HG03575 (cell line): ENCODE measurements around the gene SLC44A3.

Experiments
- ATAC-seq: cut with Tn5 transposase; IDR thresholded peaks from one replicate; pipeline ENCODE4 v1.9.1; 2021; ENCODE audit not compliant: unreplicated experiment, insufficient number of reproducible peaks, low FRiP score; ENCODE audit errors: extremely low read depth

SLC44A3 gene

DNA sequence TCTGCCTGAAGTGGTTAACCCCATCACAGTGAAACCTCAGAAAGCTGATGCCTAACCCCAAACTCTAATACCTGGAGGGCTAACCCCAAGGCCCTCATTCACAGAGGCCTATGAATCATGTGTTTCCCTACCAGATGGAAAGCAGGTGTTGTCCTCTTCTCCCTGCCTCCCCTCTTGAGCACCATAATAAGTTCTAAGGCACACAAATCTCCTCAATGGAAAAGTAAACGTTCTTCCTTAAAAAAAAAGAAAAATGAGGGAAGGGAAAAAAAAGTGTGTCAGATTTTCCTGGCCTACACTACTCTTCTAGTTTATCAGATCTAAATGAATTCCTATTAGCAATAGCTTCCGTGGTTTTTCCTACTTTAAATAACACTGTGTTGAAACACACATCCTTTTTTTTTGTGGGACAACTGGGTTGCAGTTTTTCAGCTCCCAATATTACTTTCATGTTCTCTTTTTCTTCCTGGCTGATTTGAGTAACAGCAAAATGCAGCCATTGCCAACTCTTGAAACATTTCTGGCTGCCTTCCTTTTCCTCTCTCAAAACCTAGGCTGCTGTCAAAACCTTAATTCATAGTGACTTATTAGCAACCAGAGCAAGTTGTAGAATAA is 43.2 kb downstream of the SLC44A3 start:
- no peak for ATAC-seq

DNA sequence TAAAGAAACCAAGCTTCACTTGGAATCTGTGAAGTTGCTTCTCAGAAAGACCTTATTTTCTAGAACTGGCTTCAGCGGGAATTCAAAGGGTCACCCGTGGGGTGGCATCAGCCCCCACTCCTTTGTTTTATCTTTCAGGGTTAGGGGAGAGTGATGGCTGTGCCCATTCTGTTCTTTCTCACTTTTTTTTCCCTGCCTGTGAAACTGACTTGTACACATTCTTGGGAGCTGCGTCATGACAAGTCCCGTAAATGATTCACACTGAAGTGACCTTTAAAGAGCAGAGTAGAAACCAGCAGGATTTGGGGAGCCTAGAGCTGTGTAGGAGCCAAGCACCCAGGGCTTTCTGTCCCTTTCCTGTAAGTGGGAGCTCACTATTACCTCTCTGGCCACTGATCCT is 43.8 kb downstream of the SLC44A3 start:
- ATAC-seq = no peak

DNA sequence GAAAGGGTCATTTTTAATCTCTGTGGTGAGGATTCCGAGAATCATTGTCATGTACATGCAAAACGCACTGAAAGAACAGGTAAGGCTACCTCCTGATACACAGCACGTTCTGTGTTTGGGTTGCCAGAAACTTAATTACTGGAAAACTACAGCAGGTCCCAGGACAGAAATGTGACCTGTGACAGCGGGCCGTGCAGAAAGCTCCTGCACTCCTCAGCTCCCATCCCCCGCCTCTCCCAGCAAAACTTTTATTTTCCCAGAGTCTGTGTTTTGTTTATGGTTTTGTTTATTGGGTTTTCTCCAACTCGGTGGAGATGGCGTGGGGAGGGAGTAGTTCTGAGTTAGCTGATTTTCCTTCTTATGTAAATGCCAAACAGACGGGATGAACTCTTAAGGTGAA is 44.7 kb downstream of the SLC44A3 start:
- no peak for ATAC-seq

DNA sequence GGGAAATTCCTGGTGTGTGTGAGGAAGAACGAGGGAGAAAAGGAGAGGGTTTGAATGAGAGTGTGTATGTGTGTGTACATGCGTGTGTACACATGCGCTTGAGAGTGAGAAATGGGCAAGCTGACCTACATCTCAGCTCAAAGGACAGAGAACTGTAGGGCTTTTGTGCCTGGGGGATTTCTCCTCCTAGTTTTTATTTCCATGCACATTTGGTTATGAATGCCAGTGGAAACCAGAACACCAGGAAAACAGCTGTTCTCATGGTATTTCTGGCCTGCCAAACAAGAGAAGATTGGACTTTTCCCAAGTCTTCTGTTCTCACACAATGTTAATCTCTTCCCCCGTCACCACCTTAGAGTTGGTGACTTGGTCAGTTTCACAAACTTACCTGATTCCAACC is 45.2 kb downstream of the SLC44A3 start:
- ATAC-seq = no peak

DNA sequence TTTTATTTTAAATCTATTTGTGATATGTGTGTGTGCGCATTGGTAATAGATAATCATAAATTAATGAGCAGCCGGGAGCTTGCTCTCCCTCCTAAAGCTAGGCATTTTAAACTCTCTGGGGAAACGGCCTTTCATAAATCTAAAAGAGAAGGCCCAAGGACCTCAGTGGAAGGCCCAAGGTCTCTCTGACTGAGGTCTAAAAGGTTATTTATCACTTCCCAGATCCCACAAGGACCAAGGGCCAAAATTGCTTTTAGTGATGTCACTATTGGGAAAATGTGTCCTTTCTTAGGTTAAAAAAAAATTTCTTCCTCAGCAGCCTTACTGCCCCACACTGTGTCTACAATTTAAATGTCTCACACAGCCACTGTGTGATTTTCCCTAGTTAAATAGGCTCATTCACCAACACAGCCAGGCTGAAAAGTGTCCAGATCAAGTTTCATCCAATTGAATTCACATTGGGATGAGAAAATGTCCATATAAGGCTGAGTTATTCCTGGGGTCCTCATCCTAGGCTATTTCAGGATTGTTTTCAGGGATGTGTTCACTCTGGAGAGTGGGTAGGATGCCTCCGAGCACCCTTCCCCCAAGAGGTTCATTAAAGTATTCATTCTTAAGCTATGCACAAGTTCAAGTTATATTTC is 46.1 kb downstream of the SLC44A3 start:
- no peak for ATAC-seq

DNA sequence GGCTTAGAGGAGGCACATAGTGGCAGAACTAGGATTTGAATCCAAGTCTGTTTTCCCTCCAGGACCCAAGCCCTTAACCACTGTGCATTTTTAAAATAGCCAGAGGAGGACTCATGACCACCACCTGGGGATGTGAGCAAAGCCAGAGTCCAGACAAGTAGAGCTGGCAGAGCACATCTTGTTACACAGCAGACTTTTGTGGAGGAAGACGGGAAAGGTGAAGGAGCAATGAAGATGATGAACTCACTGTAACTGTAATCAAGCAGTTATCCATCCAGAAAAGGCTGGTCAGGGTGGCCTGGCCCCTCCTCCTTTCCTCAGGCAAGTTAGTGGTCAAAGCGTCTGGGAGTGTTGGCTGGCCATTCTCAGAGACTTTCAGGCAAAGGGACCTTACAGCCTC is 50.9 kb downstream of the SLC44A3 start:
- no peak for ATAC-seq

DNA sequence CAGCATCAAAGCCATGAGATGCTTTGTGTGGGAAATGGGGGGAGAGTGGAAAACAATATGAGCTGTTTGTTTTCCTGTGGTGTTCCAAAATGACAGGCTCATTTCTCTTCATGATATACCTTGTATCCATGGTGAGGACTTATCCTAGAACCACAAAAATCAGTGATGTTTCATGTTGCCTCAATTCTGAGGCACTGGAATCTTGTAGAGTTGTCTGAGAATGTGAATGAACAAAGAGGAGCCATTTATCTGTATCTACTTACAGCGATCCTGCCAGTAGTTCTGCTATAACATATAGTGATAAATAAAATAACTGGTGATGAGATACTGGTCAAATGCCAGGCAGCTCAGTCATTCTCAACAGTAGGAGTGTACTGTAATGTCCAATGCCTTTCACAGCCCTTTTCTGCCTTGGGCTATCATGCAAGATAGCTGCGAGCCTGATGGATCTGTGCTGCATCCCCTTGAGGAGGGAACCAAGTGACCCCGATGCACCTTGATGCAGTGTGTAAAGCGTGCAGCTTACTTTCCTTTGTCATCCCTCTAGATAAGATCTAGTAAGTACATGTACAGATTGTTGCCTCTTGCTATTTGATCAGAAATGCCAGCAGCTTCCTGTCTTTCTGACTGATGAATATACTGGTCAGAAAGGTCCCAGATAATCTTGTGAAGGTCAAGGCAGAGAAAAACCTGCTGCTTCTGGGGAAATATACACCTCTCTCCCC is 52.8 kb downstream of the SLC44A3 start:
- no peak for ATAC-seq

DNA sequence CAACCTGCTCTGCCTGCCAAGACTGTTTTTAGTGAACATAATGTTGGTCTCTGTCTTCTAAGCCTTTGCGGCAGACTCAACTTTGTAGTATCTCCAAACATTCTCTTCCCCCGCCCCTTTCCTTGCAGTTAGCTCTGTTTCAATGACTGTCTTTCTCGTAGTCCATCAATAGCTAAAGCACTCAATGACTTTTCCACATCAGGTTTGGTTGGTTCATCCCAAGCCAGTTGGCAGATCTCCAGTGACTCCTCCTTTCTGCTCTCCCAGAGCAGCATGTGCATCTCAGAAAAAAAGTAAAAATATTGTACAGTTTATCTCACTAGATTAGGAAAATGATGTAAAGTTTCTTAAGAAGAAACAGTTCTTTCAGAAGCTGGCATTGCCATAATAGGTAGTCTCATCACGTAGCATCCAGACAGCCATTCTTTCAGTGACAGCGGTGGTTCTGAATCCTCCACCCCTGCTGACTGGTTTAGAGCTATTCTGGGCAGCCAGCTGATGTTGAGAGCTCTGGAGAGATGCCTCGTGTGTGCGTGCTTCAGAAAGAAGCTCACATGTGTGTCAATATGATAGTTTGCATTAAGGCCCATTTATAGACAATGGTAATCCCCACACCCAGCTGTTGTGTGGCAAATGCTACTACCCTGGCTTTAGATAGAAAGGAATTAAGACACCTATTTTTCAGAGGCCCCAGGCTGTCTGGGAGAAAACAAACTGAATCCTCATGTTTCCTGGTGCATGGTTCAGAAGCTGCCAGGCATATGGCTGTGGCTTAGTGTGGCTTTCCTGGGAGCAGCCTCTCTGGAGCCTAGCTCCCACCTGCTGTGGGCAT is 53.6 kb downstream of the SLC44A3 start:
- ATAC-seq = no peak

DNA sequence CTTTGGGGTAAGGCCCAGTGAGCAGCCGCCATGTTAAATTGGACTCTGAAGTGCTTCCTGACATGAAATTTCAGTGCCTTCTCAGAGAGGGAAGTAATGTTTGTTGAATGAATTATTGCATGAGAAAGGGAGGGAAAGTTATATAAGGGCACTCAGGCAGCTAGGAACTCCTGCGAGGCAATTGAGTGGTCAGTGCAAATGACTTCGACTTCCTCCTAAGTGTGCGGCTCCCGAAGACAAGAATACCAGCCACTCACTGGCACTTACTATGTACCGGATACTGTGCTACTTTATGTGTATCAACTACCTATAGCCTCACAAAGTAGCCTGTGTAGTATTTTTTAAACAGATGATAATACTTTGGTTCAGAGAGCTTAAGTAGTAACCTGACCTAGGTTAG is 54.3 kb downstream of the SLC44A3 start:
- ATAC-seq = no peak

DNA sequence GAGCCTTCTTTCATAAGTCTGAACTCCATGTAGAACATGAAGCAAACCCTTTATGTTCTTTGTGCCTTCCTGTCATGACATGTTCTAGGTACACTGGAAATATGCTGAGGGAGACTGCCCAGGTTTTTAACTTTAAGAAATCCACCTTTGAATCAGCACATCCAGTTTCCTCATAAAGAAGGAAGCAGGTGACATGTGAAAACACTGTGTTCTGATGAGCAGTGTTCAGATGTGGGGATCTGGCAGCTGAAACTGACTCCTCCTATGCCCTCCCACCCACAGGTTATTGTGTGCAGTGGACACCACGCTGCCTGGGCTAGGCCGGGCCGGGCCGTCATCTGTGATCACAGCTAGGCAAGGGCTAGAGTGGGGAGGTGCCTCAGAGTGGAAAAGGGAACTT is 55.6 kb downstream of the SLC44A3 start:
- no peak for ATAC-seq

DNA sequence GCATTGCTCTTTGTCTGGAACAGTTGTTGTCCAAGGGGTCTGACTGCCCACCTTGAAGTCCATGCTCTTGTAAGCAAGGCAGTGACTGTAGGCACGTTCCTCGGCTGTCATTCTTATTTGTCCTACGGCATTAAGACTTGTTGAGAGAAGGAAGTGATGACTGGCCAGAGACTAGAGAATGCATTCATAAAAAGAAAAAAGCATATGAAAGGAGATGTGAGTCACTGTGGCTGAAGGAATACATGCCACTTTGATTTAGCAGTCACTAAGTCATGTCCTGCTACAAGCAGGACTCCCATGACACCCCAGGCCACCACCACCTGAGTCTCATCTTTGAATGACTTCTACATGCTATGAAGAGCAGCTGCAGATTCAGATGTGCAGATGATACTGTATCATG is 56.2 kb downstream of the SLC44A3 start:
- ATAC-seq = no peak

DNA sequence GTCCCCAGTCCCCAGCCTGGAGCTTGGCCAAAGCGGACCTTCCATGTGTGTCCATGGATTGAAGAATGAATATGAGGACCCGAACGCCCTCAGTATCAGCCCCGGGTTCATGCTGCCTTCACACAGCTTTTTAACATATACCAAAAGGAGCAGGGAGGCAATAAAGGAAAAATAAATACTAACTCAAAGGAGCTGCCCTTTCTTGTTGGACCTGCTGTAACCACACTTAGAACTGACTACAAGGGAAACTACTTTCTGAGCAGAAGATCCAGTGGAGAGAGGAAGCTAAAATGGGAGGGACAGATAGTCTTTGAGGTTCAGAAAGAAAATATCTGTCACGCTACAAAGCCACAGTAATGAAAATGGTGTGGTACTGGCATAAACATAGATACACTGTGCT is 58.2 kb downstream of the SLC44A3 start:
- ATAC-seq = no peak

DNA sequence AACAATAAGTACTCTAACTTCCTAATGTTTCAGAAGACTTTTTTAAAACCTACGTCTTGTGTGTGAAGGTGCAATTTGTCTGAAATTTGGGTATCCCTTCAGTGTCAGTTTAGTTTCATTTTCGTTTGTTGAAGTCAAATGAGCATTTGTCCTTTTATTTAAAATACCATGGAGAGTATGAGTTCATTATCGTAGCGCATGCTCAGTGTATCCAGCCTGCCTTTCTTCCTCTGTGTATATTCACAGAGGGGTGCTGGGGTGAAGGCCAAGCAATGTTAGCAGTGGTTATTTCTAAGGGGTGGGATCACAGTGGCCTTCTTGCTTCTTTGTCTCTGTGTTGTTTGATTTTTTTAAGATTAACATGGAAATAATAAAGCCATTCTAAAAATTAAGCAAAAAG is 63.5 kb downstream of the SLC44A3 start:
- no peak for ATAC-seq

DNA sequence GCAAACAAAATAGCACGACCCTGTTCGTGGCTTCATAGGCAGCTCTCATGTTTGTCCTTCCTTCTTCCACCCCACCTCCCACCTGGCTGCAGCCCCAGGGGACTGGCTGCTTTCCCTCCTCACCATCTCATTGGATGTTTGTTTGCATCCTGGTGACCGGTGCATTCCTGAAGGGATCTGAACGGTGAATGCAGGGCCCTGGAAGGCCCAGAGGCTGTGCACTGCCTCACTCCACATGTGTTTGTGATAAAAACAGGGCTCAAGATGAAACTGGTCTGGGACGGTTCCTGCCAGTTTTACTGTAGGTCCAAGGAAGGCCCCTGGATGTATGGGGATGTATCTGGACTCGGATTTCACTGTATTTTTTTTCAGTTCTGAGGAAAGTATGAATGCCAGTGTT is 63.9 kb downstream of the SLC44A3 start:
- ATAC-seq = no peak

DNA sequence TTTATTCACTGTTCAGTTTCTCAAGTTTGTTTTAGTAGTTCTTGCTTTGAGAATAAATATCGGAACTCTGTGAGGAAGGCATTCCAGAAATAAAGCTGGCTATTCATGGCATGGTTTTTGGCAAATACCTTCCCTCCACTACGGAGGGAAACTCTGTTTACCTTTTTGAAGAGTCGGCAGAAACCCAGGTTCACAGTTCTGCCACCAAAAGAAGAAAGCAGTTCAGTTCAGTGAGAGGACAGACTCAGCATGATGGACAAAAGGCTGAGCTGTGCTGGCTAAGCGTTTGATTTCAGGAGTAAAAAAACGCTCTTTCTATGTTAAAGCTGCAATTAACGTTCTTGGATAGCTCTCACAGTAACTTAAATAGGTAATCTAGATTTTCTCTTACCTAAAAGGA is 64.3 kb downstream of the SLC44A3 start:
- ATAC-seq = no peak

DNA sequence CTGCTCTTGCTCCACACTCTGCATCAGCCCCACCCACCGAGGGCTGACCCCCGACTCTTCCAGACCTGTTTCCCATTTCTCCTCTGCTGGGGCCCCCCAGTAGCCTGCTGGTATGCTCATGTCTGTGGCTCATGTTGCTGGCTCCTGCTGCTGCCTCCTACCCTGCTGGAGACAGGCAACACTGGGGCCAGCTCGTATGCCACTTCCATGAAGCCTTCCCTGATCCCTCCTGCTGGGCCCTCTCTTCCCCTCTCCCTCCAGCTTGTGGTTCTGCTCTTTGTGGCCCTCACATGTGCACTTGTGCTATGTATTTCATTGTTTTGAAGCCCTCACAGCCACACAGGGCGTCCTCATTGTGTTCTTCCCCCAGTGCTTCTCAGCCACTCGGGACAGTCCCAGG is 66.2 kb downstream of the SLC44A3 start:
- no peak for ATAC-seq

DNA sequence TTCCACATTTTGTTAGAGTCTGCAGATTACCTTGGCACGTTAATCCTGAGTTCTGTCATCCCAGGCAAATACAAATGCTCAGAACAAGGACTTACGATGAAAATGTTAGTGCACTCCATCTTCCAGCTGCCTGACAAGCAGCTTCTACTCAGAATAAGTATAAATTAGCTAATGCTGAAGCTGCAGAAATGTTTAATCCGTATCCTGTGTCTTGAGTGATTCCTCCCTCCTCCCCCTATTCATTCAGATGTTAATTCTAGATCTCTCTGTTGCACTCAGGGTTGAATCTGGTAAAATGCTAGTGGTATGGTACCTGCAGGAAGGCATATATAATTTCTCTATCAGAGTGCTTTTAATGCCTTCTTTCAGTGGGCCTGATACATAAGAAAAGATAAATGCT is 66.9 kb downstream of the SLC44A3 start:
- no peak for ATAC-seq

DNA sequence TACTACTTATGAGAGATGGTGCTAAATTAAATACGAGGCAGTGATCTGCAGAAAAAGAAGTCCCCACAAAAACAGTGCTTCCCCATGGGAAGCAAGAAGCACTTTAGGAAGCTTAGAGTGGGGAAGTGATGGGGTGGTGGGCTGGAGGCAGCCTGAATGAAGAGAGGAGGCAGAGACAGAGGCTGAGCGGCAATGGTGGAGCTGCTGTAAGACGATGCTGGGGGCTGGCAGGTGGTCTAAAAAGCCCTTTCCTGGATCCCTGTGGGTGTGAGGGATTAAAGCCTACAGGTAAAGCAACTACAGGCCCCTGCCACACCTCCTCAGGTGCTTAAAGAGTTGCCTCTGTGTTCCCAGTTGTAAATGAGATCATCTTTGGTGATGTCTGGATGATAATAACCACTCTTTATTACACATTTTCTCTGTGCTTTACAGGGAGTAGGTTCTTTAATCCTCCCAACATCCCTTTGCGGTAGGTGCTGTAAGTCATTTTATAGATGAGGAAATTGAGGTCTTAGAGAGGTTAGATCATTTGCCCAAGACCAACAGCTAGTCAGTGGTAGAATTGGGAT is 67.5 kb downstream of the SLC44A3 start:
- no peak for ATAC-seq

DNA sequence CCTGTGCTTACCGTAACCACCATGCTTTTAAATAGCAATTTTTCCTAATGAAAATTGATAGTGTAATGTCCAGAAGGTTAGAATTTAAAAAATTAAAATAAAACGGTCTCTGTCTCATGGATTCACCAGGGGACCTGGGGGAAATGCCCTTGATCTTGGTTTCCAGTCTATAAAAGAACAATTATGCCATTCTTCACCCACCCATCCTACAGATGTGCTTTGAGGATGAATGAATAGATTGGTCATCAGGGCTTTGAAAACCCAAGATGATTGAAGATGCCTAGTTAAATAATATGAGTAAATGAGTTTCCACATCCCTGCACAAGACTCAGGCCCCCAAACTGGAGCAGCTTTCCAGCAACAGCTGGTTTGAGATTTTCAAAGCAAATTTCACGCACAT is 68.0 kb downstream of the SLC44A3 start:
- no peak for ATAC-seq
